ENCODE results near the gene EPHA8.

DNA sequence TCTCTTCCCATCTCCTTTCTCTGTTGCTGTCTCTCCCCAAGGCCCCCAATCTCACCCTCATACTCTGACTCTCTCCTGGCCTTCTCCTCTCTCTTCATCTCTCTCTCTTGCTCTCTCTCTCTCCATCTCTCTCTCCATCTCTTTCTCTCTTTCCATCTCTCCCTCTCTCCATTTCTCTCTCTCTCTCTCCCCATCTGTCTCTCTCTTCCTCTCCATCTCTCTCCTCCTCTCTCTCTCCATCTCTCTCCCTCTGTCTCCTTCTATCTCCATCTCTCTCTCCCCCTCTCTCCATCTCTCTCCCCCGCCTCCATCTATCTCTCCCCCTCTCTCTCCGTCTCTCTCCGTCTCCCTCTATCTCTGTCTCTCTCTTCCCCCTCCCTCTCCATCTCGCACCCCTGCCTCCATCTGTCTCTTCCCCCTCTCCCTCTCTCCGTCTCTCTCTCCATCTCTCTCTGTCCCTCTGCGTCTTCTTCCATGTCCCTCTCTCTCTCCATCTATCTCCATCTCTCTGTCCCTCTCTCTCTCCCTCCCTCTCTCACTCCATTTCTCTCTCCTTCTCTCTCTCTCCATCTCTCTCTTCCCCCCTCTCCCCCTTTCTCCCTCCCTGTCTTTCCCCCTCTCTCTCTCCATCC lies 16.0 kb upstream of the EPHA8 start:
- TF ChIP-seq EZH2 (IDR thresholded peaks at IDR 0.05; ENCODE audit: insufficient read depth, poor library complexity, severe bottlenecking), result no peak
- TF ChIP-seq EZH2phosphoT487 (IDR thresholded peaks at IDR 0.05; ENCODE audit: insufficient read depth, low read depth), result no peak

All from GM23248 (cell line).